ENCODE results near the gene KCNC1.

DNA sequence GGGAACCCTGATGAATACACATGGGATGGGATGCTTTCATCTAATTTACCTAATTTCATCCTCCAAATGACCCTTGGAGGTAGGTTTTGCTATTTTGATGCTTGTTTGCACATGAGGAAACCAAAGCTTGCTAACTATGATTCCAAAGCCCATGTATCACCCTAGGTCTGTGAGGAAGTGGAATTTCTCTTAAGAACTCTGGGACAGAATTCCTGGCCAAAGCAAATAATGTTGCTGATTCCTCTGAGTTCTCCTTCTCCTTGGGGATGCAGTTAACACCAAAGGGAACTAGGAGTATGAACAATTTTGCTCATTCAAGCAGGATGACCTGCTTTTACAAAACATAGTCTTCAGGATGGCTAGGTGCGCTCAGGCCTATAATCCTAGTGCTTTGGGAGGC is 80.0 kb downstream of the KCNC1 start:
- TF ChIP-seq, protein P1, sequence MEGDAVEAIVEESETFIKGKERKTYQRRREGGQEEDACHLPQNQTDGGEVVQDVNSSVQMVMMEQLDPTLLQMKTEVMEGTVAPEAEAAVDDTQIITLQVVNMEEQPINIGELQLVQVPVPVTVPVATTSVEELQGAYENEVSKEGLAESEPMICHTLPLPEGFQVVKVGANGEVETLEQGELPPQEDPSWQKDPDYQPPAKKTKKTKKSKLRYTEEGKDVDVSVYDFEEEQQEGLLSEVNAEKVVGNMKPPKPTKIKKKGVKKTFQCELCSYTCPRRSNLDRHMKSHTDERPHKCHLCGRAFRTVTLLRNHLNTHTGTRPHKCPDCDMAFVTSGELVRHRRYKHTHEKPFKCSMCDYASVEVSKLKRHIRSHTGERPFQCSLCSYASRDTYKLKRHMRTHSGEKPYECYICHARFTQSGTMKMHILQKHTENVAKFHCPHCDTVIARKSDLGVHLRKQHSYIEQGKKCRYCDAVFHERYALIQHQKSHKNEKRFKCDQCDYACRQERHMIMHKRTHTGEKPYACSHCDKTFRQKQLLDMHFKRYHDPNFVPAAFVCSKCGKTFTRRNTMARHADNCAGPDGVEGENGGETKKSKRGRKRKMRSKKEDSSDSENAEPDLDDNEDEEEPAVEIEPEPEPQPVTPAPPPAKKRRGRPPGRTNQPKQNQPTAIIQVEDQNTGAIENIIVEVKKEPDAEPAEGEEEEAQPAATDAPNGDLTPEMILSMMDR (IDR thresholded peaks at IDR 0.05; ENCODE audit: low read length) = no peak
- TF ChIP-seq EZH2 (IDR thresholded peaks at IDR 0.05; ENCODE audit: borderline replicate concordance, low read length) = no peak

All from OCI-LY1 (cell line).